H1 (cell line): ENCODE data around the gene CIRBP. TPM values are rescaled to one million over a fixed set of nuclear protein-coding genes. Genes with fewer than 3 reads are reported as not detected.

Experiments
- ASH2L ChIP-seq: fragments of 200-600, 300-600 bp; sonication (generic); IDR thresholded peaks from one replicate; pipeline ENCODE4 v1.7.1; 2017; ENCODE audit warnings: low read length
- BACH1 ChIP-seq: IDR thresholded peaks from 2 replicates; pipeline ENCODE4 v1.6.1; 2012; ENCODE audit warnings: low read length, improper control_type of control experiment
- CBX5 ChIP-seq: fragments of 300-800, 300-1000 bp; sonication (generic); IDR thresholded peaks from 2 replicates; pipeline ENCODE4 v1.7.1; 2016; ENCODE audit warnings: antibody characterized with exemption, low read length, low read depth
- CEBPB ChIP-seq: IDR thresholded peaks from 2 replicates; pipeline ENCODE4 v1.6.1; 2012; ENCODE audit warnings: low read depth, low read length
- CHD1 ChIP-seq: IDR thresholded peaks from 2 replicates; pipeline ENCODE4 v1.6.1; 2012; ENCODE audit warnings: low read depth, low read length, improper control_type of control experiment
- CHD2 ChIP-seq: IDR thresholded peaks from 2 replicates; pipeline ENCODE4 v1.6.1; 2012; ENCODE audit warnings: low read length, improper control_type of control experiment
- CREB1 ChIP-seq: IDR thresholded peaks from 2 replicates; pipeline ENCODE4 v1.6.1; 2012; ENCODE audit warnings: inconsistent platforms
- E2F6 ChIP-seq: IDR thresholded peaks from 2 replicates; pipeline ENCODE4 v1.6.1; 2012; ENCODE audit warnings: inconsistent platforms
- FOSL1 ChIP-seq: IDR thresholded peaks from 2 replicates; pipeline ENCODE4 v1.6.1; 2011; ENCODE audit warnings: mild to moderate bottlenecking, low read depth, low read length, moderate library complexity; ENCODE audit not compliant: insufficient read depth
- HDAC6 ChIP-seq: IDR thresholded peaks from one replicate; pipeline ENCODE4 v1.7.1; 2012; ENCODE audit warnings: low read depth, mild to moderate bottlenecking, inconsistent platforms, low read length, moderate library complexity
- NANOG ChIP-seq: IDR thresholded peaks from 2 replicates; pipeline ENCODE4 v1.6.1; 2011; ENCODE audit warnings: low read length, low read depth, mild to moderate bottlenecking, inconsistent platforms; ENCODE audit not compliant: insufficient read depth, poor library complexity, severe bottlenecking
- NRF1 ChIP-seq: IDR thresholded peaks from 2 replicates; pipeline ENCODE4 v1.6.1; 2011; ENCODE audit warnings: mild to moderate bottlenecking, low read depth, low read length, improper control_type of control experiment
- POLR2AphosphoS5 ChIP-seq: IDR thresholded peaks from 2 replicates; pipeline ENCODE4 v1.6.1; 2011; ENCODE audit warnings: low read depth, low read length
- POU5F1 ChIP-seq: IDR thresholded peaks from 2 replicates; pipeline ENCODE4 v1.6.1; 2011; ENCODE audit warnings: low read depth, mild to moderate bottlenecking, low read length, moderate library complexity
- SAP30 ChIP-seq: fragments of 300-600 bp; sonication (generic); IDR thresholded peaks from 2 replicates; pipeline ENCODE4 v1.7.1; 2012; ENCODE audit warnings: low read length, moderate library complexity, mild to moderate bottlenecking, inconsistent platforms; ENCODE audit not compliant: insufficient read depth, insufficient replicate concordance
- SIN3A ChIP-seq, 2 experiments: IDR thresholded peaks in 1 of 2; conservative IDR thresholded peaks in 1 of 2; 2 replicates each; pipeline ENCODE4 v1.6.1; 2011 to 2012; ENCODE audit warnings: low read length in 2 of 2, improper control_type of control experiment in 1 of 2, low read depth in 1 of 2, mild to moderate bottlenecking in 1 of 2
- SIX5 ChIP-seq: IDR thresholded peaks from 2 replicates; pipeline ENCODE4 v1.6.1; 2011; ENCODE audit warnings: mild to moderate bottlenecking, low read depth, low read length
- TAF1 ChIP-seq: IDR thresholded peaks from 2 replicates; pipeline ENCODE4 v1.6.1; 2011; ENCODE audit warnings: mild to moderate bottlenecking, low read depth, low read length
- TBP ChIP-seq: IDR thresholded peaks from 2 replicates; pipeline ENCODE4 v1.6.1; 2011; ENCODE audit warnings: low read depth, low read length, improper control_type of control experiment
- TCF12 ChIP-seq: IDR thresholded peaks from 2 replicates; pipeline ENCODE4 v1.6.1; 2011; ENCODE audit warnings: low read depth, mild to moderate bottlenecking, low read length
- TEAD4 ChIP-seq: IDR thresholded peaks from 2 replicates; pipeline ENCODE4 v1.6.1; 2012; ENCODE audit warnings: low read depth, low read length, inconsistent platforms, mixed read lengths
- polyA plus RNA-seq, 7 experiments: library from polyadenylated mRNA; depleted of rRNA in 3 of 7; stranded (reverse) in 5 of 7; unstranded in 2 of 7; fragments of >200 nt in 5 of 7; fragments of 200-250 nt in 2 of 7; gene quantifications; 1 replicate in 5 of 7; 2 replicates in 1 of 7; 4 replicates in 1 of 7; pipeline versions ENCODE4 v1.2.1 to v1.2.3, GENCODE V29; 2011 to 2013; ENCODE audit warnings: missing spikeins in 2 of 7, mixed read lengths in 2 of 7
- total RNA-seq: library from RNA; stranded (reverse); fragmentation: NEBNext Ultra II Directional; extraction: Animal tissue kit (Norgen Biotek cat#: 25700); gene quantifications from 2 replicates; pipeline ENCODE4 v1.2.1, GENCODE V29; 2021

CIRBP gene
- total and polyA plus RNA-seq, 2 of the 8 experiments (the other 6 are each of a cell fraction or from before 2014, with no cell fraction given), result 175 to 199 TPM

- TF ChIP-seq CHD2 (peak; percentile 51; the same call in 1 of the 2 replicates), TBP (0 out of 2 replicates have a peak, but pooled peaks have one; percentile 42), NANOG (no peak), CBX5 (no peak), CHD1 (no peak), CEBPB (no peak), POU5F1 (no peak), HDAC6 (no peak), POLR2AphosphoS5 (peak; percentile 84), TCF12 (no peak), ASH2L (peak; percentile 56), E2F6 (no peak), SAP30 (no peak), SIN3A (conservative IDR thresholded peaks at IDR 0.05 in 1 of 2, IDR thresholded peaks at IDR 0.05 in 1 of 2; ENCODE audit: low read depth in 1 of 2, low read length in 2 of 2) (peak in 1 of 2 experiments; percentile 73; a peak in 3 of 4 replicates), SIX5 (no peak), NRF1 (no peak), FOSL1 (no peak), TEAD4 (no peak), TAF1 (peak; percentile 70; the same call in 1 of the 2 replicates), BACH1 (no peak), CREB1 (peak; percentile 92)
- TF ChIP-seq, all 59 proteins: peak for 21
These were observed 6.3 kb downstream of the CIRBP start, which contains the start of gene FAM174C (continued) for GRCh38 chr19:1275260-1275975.
